ENCODE data around the gene N4BP2L1.
"Not testable (repeated sequence)": the region's sequence is repeated elsewhere in the genome, so short reads cannot be mapped to it uniquely, and the experiment has no call there.

Gene N4BP2L1

DNA sequence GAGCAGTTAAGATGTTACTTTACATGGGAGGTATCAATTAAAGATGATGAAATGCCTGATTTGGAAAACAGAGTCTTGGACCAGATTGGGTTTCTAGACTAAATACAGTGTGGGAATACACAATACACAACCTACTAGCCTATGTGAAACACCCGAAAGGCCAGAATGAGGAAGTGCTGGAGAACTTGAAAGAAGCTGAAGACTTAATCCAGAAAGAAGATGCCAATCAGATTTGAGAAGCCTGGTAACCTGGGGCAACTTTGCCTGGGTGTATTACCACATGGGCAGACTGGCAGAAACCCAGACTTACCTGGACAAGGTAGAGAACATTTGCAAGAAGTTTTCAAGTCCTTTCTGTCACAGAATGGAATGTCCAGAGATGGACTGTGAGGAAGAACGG lies 43.2 kb downstream of the N4BP2L1 start:
- no peak for DNase-seq

- no peak for DNase-seq
Observed at GRCh38 chr13:32383836-32384618, 43.9 kb downstream of the N4BP2L1 start.

- DNase-seq = no peak
Observed at GRCh38 chr13:32381539-32381938, 46.4 kb downstream of the N4BP2L1 start.

GRCh38 chr13:32378012-32378411 lies 49.9 kb downstream of the N4BP2L1 start:
- DNase-seq = no peak

DNA sequence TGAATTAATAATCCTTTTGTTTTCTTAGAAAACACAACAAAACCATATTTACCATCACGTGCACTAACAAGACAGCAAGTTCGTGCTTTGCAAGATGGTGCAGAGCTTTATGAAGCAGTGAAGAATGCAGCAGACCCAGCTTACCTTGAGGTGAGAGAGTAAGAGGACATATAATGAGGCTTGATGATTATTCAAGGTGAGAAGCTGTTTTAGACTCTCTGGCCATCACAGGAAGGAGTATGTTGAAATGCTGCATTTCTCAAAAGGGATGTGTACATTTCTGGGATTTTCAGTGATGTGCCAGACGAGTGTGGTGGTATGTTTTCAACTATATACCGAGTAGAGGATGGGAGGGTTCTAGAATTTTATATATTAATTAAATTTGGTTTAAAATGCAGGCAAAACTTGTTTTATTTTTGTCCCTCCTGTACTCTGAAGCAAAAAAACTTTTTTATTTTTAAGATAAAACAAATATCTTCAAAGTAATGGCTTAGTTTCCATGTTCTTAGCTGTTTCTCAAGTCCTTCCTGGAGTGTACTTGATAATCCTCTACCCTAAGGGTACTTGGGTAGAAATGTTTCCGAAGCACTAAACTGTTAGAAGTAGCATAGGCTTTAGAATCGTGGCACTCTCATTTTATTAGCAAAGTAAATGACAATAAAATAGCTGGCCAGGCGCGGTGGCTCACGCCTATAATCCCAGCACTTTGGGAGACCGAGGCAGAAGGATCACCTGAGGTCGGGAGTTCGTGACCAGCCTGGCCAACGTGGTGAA lies 51.1 kb downstream of the N4BP2L1 start:
- no peak for DNase-seq

DNA sequence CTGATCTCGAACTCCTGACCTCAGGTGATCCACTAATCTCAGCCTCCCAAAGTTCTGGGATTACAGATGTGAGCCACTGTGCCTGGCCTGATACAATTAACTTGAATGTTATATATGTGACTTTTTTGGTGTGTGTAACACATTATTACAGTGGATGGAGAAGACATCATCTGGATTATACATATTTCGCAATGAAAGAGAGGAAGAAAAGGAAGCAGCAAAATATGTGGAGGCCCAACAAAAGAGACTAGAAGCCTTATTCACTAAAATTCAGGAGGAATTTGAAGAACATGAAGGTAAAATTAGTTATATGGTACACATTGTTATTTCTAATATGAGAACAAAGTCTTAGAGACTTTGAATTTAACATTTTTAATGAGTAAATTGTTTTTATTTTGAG lies 57.1 kb downstream of the N4BP2L1 start:
- DNase-seq = no peak

- no peak for DNase-seq
Observed at GRCh38 chr13:32362574-32362973, 65.4 kb downstream of the N4BP2L1 start.

DNA sequence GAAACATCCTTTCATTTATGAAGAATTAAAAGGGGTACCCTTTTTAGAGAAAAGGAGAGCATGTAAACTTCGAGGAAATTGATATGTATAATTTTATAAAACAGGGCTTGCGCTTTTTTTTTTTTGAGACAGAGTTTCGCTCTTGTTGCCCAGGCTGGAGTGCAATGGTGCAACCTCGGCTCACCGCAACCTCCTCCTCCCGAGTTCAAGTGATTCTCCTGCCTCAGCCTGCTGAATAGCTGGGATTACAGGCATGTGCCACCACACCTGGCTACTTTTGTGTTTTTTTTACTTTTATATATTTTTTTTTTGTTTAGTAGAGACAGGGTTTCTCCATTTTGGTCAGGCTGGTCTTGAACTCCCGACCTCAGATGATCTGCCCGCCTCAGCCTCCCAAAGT lies 72.0 kb downstream of the N4BP2L1 start:
- DNase-seq = not testable (repeated sequence)

- DNase-seq = no peak
Observed at GRCh38 chr13:32354040-32354439, 73.9 kb downstream of the N4BP2L1 start.

- DNase-seq = not testable (repeated sequence)
Observed at GRCh38 chr13:32350839-32351441, 77.0 kb downstream of the N4BP2L1 start.

All from femur (tissue), 1 donor.